ENCODE results near the gene TMEFF2.

GRCh38 chr2:191932286-191932685, 262.4 kb downstream of the TMEFF2 start:
- TF ChIP-seq POLR2A (IDR thresholded peaks at IDR 0.05): no peak
- TF ChIP-seq, protein P1, sequence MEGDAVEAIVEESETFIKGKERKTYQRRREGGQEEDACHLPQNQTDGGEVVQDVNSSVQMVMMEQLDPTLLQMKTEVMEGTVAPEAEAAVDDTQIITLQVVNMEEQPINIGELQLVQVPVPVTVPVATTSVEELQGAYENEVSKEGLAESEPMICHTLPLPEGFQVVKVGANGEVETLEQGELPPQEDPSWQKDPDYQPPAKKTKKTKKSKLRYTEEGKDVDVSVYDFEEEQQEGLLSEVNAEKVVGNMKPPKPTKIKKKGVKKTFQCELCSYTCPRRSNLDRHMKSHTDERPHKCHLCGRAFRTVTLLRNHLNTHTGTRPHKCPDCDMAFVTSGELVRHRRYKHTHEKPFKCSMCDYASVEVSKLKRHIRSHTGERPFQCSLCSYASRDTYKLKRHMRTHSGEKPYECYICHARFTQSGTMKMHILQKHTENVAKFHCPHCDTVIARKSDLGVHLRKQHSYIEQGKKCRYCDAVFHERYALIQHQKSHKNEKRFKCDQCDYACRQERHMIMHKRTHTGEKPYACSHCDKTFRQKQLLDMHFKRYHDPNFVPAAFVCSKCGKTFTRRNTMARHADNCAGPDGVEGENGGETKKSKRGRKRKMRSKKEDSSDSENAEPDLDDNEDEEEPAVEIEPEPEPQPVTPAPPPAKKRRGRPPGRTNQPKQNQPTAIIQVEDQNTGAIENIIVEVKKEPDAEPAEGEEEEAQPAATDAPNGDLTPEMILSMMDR (IDR thresholded peaks at IDR 0.05 in 4 of 5, conservative IDR thresholded peaks at IDR 0.05 in 1 of 5): no peak

All from gastrocnemius medialis (tissue), 4 donors.